ENCODE data around the gene PDZRN4. TPM values are rescaled to one million over a fixed set of nuclear protein-coding genes. Genes with fewer than 3 reads are reported as not detected.

Gene PDZRN4
- total and polyA plus RNA-seq, 8 donors: 0.58 to 29.0 (median 2.2) TPM

DNA sequence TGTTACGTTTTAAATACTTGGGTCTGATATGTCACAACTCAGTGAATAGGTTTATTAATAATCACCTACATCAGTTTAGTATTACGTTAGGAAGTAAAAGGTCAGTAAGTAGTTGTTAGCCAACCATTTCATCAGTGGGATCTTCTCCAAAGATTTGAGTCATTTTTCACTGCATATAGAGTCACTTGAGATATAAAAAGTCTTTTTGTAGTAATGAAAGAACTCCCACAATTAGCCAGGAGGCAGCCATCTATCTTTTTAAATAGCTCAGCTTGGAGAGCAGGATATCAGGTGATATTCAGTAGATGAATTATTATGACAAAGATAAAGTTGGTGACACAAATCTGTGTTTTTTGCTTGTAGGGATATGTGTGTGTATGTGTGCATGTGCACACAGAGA lies 309.3 kb downstream of the PDZRN4 start:
- DNase-seq: no peak
- no peak overlapping the region for H3K4me3 ChIP-seq

DNA sequence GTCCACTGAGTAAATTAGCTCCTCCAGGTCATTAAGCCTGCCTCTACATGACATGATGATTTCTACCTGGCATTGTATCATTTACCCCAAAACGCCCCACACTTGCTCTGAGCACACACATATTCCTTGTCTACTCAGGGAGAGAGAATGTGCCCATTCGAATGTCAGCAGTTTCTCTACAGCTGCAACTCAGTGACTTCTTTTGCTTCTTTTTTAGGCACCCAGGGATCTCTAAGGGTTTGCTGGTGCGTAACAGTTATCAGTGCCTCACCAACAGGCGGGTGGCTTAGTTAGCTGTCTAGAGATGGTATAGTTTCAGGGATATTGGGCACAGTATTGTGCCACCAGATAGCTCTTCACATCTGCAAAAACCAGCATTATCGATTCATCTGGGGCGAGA lies 316.9 kb downstream of the PDZRN4 start:
- H3K4me1 ChIP-seq: no peaks in the 10 kb centered on the region
- no peaks in the 10 kb centered on the region for H3K36me3 ChIP-seq
- intact Hi-C loops (cut with DNase I; ENCODE audit: low total_unique reads): no loop called here
- H3K9me3 ChIP-seq: no peaks in the 10 kb centered on the region
- DNase-seq: no peak
- WGBS, 5 donors: 90 to 97% (median 93%) methylated on average over 6 of the region's 6 CpGs
- H3K27me3 ChIP-seq: no peaks in the 10 kb centered on the region
- no peak overlapping the region for H3K27ac ChIP-seq
- TF ChIP-seq EP300 (IDR thresholded peaks at IDR 0.05) (no peak), POLR2A (IDR thresholded peaks at IDR 0.05) (no peak), POLR2AphosphoS5 (IDR thresholded peaks at IDR 0.05) (no peak)
- TF ChIP-seq, protein P1, sequence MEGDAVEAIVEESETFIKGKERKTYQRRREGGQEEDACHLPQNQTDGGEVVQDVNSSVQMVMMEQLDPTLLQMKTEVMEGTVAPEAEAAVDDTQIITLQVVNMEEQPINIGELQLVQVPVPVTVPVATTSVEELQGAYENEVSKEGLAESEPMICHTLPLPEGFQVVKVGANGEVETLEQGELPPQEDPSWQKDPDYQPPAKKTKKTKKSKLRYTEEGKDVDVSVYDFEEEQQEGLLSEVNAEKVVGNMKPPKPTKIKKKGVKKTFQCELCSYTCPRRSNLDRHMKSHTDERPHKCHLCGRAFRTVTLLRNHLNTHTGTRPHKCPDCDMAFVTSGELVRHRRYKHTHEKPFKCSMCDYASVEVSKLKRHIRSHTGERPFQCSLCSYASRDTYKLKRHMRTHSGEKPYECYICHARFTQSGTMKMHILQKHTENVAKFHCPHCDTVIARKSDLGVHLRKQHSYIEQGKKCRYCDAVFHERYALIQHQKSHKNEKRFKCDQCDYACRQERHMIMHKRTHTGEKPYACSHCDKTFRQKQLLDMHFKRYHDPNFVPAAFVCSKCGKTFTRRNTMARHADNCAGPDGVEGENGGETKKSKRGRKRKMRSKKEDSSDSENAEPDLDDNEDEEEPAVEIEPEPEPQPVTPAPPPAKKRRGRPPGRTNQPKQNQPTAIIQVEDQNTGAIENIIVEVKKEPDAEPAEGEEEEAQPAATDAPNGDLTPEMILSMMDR (IDR thresholded peaks at IDR 0.05): no peak
- no peak overlapping the region for H3K4me3 ChIP-seq

More for the DNA sequence above, 309.3 kb downstream of the PDZRN4 start:
- H3K27me3 ChIP-seq: peaks cover 0 to 3% (median 0%) of the 10 kb centered on the region in 3 donors
- WGBS, 5 donors: 70 to 91% (median 74%) methylated on average over 2 of the region's 2 CpGs
- H3K27ac ChIP-seq: no peak overlapping the region
- no peaks in the 10 kb centered on the region for H3K36me3 ChIP-seq
- H3K4me1 ChIP-seq: no peaks in the 10 kb centered on the region
- H3K9me3 ChIP-seq: no peaks in the 10 kb centered on the region
- intact Hi-C loops (cut with DNase I; ENCODE audit: low total_unique reads): no loop called here
- TF ChIP-seq POLR2AphosphoS5 (IDR thresholded peaks at IDR 0.05) (no peak), EP300 (IDR thresholded peaks at IDR 0.05) (no peak), POLR2A (IDR thresholded peaks at IDR 0.05) (no peak)
- TF ChIP-seq, protein P1 (IDR thresholded peaks at IDR 0.05): no peak

DNA sequence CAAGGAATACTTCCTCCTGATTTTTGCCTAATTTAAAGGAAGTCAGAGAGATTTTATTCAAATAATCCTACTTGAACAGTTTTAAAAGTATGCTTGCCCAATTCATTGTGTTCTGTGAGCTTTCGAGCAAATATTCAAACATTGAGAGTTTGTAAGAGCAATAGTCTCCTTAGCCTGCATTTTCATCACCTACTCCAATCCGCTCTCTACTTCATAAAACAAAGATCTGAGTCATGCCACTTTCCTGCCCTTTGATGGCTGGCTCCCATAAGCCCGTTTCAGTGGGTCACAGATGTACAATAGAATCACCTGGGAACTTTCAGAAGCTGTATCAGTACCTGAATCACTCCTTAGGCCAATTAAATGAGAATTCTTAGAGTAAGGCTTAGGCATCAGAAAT lies 319.2 kb downstream of the PDZRN4 start:
- TF ChIP-seq POLR2AphosphoS5 (IDR thresholded peaks at IDR 0.05) (no peak), POLR2A (IDR thresholded peaks at IDR 0.05) (no peak)
- 66 to 83% (median 81%) methylated on average over 3 of the region's 3 CpGs for WGBS, 5 donors
- Histone ChIP-seq H3K9me3 (no peaks in the 10 kb centered on the region), H3K4me3 (no peak overlapping the region), H3K36me3 (no peaks in the 10 kb centered on the region), H3K4me1 (no peaks in the 10 kb centered on the region), H3K27me3 (no peaks in the 10 kb centered on the region), H3K27ac (no peak overlapping the region)
- DNase-seq: no peak
- intact Hi-C loops (cut with DNase I; ENCODE audit: low total_unique reads): no loop called here

DNA sequence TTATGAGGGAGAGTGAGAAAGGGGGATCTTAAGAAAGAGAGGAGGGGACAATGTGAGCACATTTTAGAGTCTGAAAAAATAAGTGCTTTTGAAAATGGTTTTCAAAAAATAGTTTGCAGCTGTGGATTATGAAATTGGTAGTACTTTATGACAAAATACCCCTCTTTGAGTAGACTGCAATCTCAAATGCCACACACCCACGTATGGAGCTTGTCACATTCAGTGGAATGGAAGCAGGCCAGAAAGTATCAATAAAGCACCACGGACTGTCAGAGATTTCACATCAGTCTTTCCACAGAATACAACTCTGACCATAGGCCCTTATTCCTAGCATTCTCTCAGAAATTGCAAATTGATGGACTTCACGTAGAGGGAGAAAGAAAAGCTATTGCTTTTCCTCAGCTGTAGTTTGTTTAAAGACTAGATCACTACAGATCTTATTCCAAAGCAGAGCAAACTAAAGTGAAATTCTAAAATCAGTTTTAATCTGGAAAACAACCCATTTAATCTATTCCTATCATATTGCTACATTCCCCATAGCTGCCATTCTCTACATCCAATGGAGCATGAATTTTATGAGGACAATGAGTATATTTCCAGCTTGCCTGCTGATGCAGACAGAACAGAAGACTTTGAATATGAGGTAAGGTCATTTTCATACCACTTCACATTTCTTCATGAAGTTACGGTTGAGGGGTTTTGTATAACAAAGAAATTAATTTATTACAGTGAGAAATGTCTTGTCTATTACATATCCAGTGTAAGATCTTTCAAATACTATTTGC lies 321.3 kb downstream of the PDZRN4 start:
- WGBS, 5 donors: 71 to 84% (median 78%) methylated on average over 4 of the region's 4 CpGs
- Histone ChIP-seq H3K9me3 (no peaks in the 10 kb centered on the region), H3K27ac (no peak overlapping the region), H3K4me3 (no peak overlapping the region), H3K36me3 (no peaks in the 10 kb centered on the region), H3K27me3 (no peaks in the 10 kb centered on the region), H3K4me1 (no peaks in the 10 kb centered on the region)
- TF ChIP-seq EP300 (IDR thresholded peaks at IDR 0.05): no peak
- TF ChIP-seq, protein P1 (IDR thresholded peaks at IDR 0.05): no peak
- TF ChIP-seq POLR2A (IDR thresholded peaks at IDR 0.05): no peak
- TF ChIP-seq POLR2AphosphoS5 (IDR thresholded peaks at IDR 0.05): no peak
- DNase-seq: no peak
- intact Hi-C loops (cut with DNase I; ENCODE audit: low total_unique reads): no loop called here

DNA sequence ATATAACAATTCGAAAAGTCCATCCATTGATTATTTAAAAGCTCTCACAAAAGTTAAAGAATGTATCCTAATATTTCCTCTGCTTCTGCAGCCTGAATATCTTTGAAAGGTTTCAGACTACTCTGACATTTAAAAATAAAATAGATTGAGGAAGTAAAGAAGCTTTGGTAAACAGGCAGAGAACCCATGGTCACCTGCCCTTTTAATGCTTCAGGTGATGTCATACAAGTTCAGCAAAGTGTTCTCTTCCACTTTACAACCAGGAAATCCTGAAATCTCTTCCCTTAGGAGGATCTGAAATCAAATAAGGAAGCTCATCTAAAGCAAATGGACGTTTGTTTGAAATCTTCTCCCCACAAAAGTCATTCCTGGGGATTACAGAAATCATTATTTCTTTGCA lies 322.4 kb downstream of the PDZRN4 start:
- intact Hi-C loops (cut with DNase I; ENCODE audit: low total_unique reads): no loop called here
- no peaks in the 10 kb centered on the region for H3K4me1 ChIP-seq
- H3K36me3 ChIP-seq: no peaks in the 10 kb centered on the region
- peak in 1 of 2 donors; percentile 15 for DNase-seq
- H3K27me3 ChIP-seq: no peaks in the 10 kb centered on the region
- no peak overlapping the region for H3K4me3 ChIP-seq
- no peak overlapping the region for H3K27ac ChIP-seq
- no peaks in the 10 kb centered on the region for H3K9me3 ChIP-seq
- no peak for TF ChIP-seq EP300 (IDR thresholded peaks at IDR 0.05)
- TF ChIP-seq, protein P1 (IDR thresholded peaks at IDR 0.05): no peak
- no peak for TF ChIP-seq POLR2AphosphoS5 (IDR thresholded peaks at IDR 0.05)
- WGBS, 5 donors: 31 to 49% (median 40%) methylated on average over 2 of the region's 2 CpGs

All from stomach (tissue), 9 donors.